Endodermal cell (in vitro differentiated cells): ENCODE measurements around the gene LRRC2. TPM values are rescaled to one million over a fixed set of nuclear protein-coding genes. Genes with fewer than 3 reads are reported as not detected.

Experiments used
- DNase-seq: peaks from one replicate; pipeline ENCODE4 v3.0.0-alpha.2; 2017
- H3K27ac ChIP-seq: 2 replicates; pipeline ENCODE4 v1.5.1; 2013; ENCODE audit warnings: mild to moderate bottlenecking, low read depth, low read length, moderate library complexity
- H3K27me3 ChIP-seq: 2 replicates; pipeline ENCODE4 v1.6.1; 2013; ENCODE audit warnings: mild to moderate bottlenecking, low read length, moderate library complexity; ENCODE audit not compliant: insufficient read depth, control insufficient read depth, poor library complexity, severe bottlenecking
- H3K36me3 ChIP-seq: 2 replicates; pipeline ENCODE4 v1.7.0; 2013; ENCODE audit warnings: mild to moderate bottlenecking, low read length, moderate library complexity; ENCODE audit not compliant: control insufficient read depth, insufficient read depth
- H3K4me1 ChIP-seq: one replicate; pipeline ENCODE4 v1.7.0; 2013; ENCODE audit warnings: low read length; ENCODE audit not compliant: control insufficient read depth, insufficient read depth
- H3K4me3 ChIP-seq: 2 replicates; pipeline ENCODE4 v1.5.1; 2013; ENCODE audit warnings: mild to moderate bottlenecking, low read length, moderate library complexity
- H3K9ac ChIP-seq: 2 replicates; pipeline ENCODE4 v1.6.1; 2013; ENCODE audit warnings: mild to moderate bottlenecking, low read length, moderate library complexity; ENCODE audit not compliant: poor library complexity, severe bottlenecking; ENCODE audit errors: extremely low read depth
- H3K9me3 ChIP-seq: 2 replicates; pipeline ENCODE4 v1.6.1; 2013; ENCODE audit warnings: mild to moderate bottlenecking, low read length, moderate library complexity; ENCODE audit not compliant: control insufficient read depth
- H3K27ac Mint-ChIP-seq: 2 replicates; pipeline ENCODE4 v1.8.0; 2020; ENCODE audit warnings: mixed read lengths
- H3K27me3 Mint-ChIP-seq: 2 replicates; pipeline ENCODE4 v1.8.0; 2021; ENCODE audit warnings: mild to moderate bottlenecking, mixed read lengths; ENCODE audit not compliant: insufficient read depth
- H3K36me3 Mint-ChIP-seq: 2 replicates; pipeline ENCODE4 v1.8.0; 2020; ENCODE audit warnings: low read depth, mixed read lengths
- H3K4me1 Mint-ChIP-seq: 2 replicates; pipeline ENCODE4 v1.8.0; 2020; ENCODE audit warnings: mixed read lengths
- H3K4me3 Mint-ChIP-seq: 2 replicates; pipeline ENCODE4 v1.8.0; 2020; ENCODE audit warnings: mild to moderate bottlenecking, moderate library complexity, mixed read lengths
- H3K9me3 Mint-ChIP-seq: 2 replicates; pipeline ENCODE4 v1.8.0; 2020; ENCODE audit warnings: mild to moderate bottlenecking, mixed read lengths
- CTCF ChIP-seq: fragments of 200-600 bp; sonication (generic); conservative IDR thresholded peaks from 2 replicates; pipeline ENCODE4 v1.5.0; 2021; ENCODE audit warnings: antibody characterized with exemption, mild to moderate bottlenecking
- WGBS, 2 experiments: methylation state at CpG; one replicate each; pipeline versions ENCODE4 v1.1.5 to v1.1.7; 2013; ENCODE audit warnings: missing lambda C conversion rate in 2 of 2, mixed read lengths in 1 of 2; ENCODE audit not compliant: insufficient coverage in 1 of 2, insufficient read length in 1 of 2; 5-methylcytosine and 5-hydroxymethylcytosine counted together
- total RNA-seq, 2 donors: library from RNA; stranded (reverse); fragmentation: NEBNext Ultra II Directional in 1 of 2; extraction: Animal tissue kit (Norgen Biotek cat#: 25700) in 1 of 2; gene quantifications; 2 replicates in 1 of 2; 3 replicates in 1 of 2; pipeline ENCODE4 v1.2.1, GENCODE V29; 2021

The LRRC2 gene
- total RNA-seq, 2 donors from 2014 or later: 8.9 to 10.2 TPM

GRCh38 chr3:46482632-46483350 lies 83.3 kb downstream of the LRRC2 start:
- Histone ChIP-seq H3K4me1 (peaks cover 4% of the 10 kb centered on the region), H3K4me3 (no peak overlapping the region), H3K27ac (no peak overlapping the region), H3K9ac (no peak overlapping the region), H3K27me3 (no peaks in the 10 kb centered on the region), H3K36me3 (no peaks in the 10 kb centered on the region), H3K9me3 (no peaks in the 10 kb centered on the region)
- no peaks in the 10 kb centered on the region for H3K9me3 Mint-ChIP-seq
- H3K4me3 Mint-ChIP-seq: no peak overlapping the region
- H3K4me1 Mint-ChIP-seq: peaks cover 10% of the 10 kb centered on the region
- 100% methylated on average over 1 of the region's 1 CpG; no CpG with 5 or more reads in 1 of the 2 experiments for WGBS, 2 experiments
- no peak overlapping the region for H3K27ac Mint-ChIP-seq
- no peak for TF ChIP-seq CTCF
- H3K27me3 Mint-ChIP-seq: peaks cover 3% of the 10 kb centered on the region
- H3K36me3 Mint-ChIP-seq: no peaks in the 10 kb centered on the region
- DNase-seq: peak; percentile 6

- Histone ChIP-seq H3K9me3 (no peaks in the 10 kb centered on the region), H3K27me3 (no peaks in the 10 kb centered on the region), H3K9ac (no peak overlapping the region), H3K4me1 (peaks cover 4% of the 10 kb centered on the region), H3K36me3 (no peaks in the 10 kb centered on the region), H3K27ac (no peak overlapping the region), H3K4me3 (no peak overlapping the region)
- Mint-ChIP-seq H3K4me3 (no peak overlapping the region), H3K27me3 (peaks cover 3% of the 10 kb centered on the region), H3K27ac (no peak overlapping the region), H3K36me3 (no peaks in the 10 kb centered on the region), H3K4me1 (peaks cover 10% of the 10 kb centered on the region), H3K9me3 (no peaks in the 10 kb centered on the region)
- 73 to 98% methylated on average over 2 to 4 of the region's 4 CpGs for WGBS, 2 experiments
- DNase-seq: no peak
- TF ChIP-seq CTCF: no peak
These were observed 84.5 kb downstream of the LRRC2 start for GRCh38 chr3:46481636-46482035.

DNA sequence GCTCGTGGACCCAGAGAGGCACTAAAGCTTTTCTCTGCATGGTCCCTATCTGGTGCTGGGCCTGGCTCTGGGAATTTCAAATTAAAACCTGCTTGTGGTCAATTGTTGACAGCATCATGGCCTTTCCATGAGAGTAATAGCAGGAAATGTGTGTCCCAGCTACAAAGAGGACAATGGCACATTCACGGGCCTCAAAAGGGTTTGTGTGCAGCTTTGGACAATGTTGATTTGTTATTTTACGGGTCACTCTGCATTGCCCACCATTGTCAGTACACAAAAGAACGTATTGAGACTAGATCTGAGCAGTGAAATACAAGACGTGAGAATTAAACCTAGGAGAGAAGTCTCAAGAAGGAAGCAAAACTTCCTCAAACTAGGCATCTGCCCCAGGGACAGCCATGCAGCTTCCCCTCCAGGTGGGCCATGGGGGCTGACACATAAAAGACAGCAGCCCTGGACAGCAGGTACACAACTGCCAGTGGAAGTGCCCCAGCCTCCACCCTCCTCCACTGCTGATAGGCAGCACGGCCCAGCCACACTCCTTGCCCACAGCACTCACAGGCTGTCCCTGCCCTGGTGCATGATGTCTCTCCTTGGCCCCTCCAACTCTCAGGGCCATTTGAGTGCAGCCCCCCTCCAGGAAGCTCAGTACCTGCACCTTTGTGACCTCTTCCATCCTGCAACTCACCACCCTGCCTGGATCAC lies 85.5 kb downstream of the LRRC2 start:
- Mint-ChIP-seq H3K36me3 (no peaks in the 10 kb centered on the region), H3K9me3 (no peaks in the 10 kb centered on the region), H3K27ac (no peak overlapping the region), H3K4me1 (peaks cover 4% of the 10 kb centered on the region), H3K27me3 (peaks cover 3% of the 10 kb centered on the region), H3K4me3 (no peak overlapping the region)
- Histone ChIP-seq H3K4me3 (no peak overlapping the region), H3K4me1 (peaks cover 4% of the 10 kb centered on the region), H3K27me3 (no peaks in the 10 kb centered on the region), H3K9me3 (no peaks in the 10 kb centered on the region), H3K36me3 (no peaks in the 10 kb centered on the region), H3K9ac (no peak overlapping the region), H3K27ac (no peak overlapping the region)
- TF ChIP-seq CTCF: no peak
- 93 to 98% methylated on average over 4 to 6 of the region's 6 CpGs for WGBS, 2 experiments
- DNase-seq: peak; percentile 22
